Trophoblast cell (in vitro differentiated cells and primary cell): ENCODE results near the gene CASP2. TPM values are rescaled to one million over a fixed set of nuclear protein-coding genes. Genes with fewer than 3 reads are reported as not detected.
A peak's percentile ranks its signal among the peaks of the same experiment; 100 is the strongest.

Source experiments
- DNase-seq, 2 donors: peaks; one replicate each; pipeline ENCODE4 v3.0.0-alpha.2; 2016
- H2AFZ ChIP-seq: 2 replicates; pipeline ENCODE4 v1.6.1; 2013; ENCODE audit warnings: low read length, moderate library complexity, mild to moderate bottlenecking; ENCODE audit not compliant: insufficient read depth, poor library complexity
- H2AK5ac ChIP-seq: 2 replicates; pipeline ENCODE4 v1.6.1; 2013; ENCODE audit warnings: mild to moderate bottlenecking, low read length
- H2BK120ac ChIP-seq: 2 replicates; pipeline ENCODE4 v1.6.1; 2013; ENCODE audit warnings: low read length, mild to moderate bottlenecking, moderate library complexity; ENCODE audit not compliant: insufficient read depth, poor library complexity
- H2BK12ac ChIP-seq: 2 replicates; pipeline ENCODE4 v1.6.1; 2013; ENCODE audit warnings: mild to moderate bottlenecking, low read length, moderate library complexity
- H2BK5ac ChIP-seq: 2 replicates; pipeline ENCODE4 v1.6.1; 2013; ENCODE audit warnings: low read length, low read depth, moderate library complexity, mild to moderate bottlenecking; ENCODE audit not compliant: poor library complexity
- H3K14ac ChIP-seq: 2 replicates; pipeline ENCODE4 v1.6.1; 2013; ENCODE audit warnings: mild to moderate bottlenecking, low read length
- H3K18ac ChIP-seq: 2 replicates; pipeline ENCODE4 v1.6.1; 2013; ENCODE audit warnings: mild to moderate bottlenecking, low read length
- H3K23ac ChIP-seq: 2 replicates; pipeline ENCODE4 v1.6.1; 2013; ENCODE audit warnings: low read length
- H3K27ac ChIP-seq: 2 replicates; pipeline ENCODE4 v1.5.1; 2013; ENCODE audit warnings: low read depth, mild to moderate bottlenecking, inconsistent platforms, low read length, moderate library complexity
- H3K27me3 ChIP-seq: 2 replicates; pipeline ENCODE4 v1.6.1; 2013; ENCODE audit warnings: inconsistent platforms, mild to moderate bottlenecking, low read length, moderate library complexity; ENCODE audit not compliant: insufficient read depth
- H3K36me3 ChIP-seq, 2 experiments: 1 replicate in 1 of 2; 2 replicates in 1 of 2; pipeline ENCODE4 v1.6.1; 2013; ENCODE audit warnings: low read length in 2 of 2, mild to moderate bottlenecking in 2 of 2, moderate library complexity in 1 of 2; ENCODE audit not compliant: insufficient read depth in 2 of 2, control insufficient read depth in 1 of 2
- H3K4ac ChIP-seq: 2 replicates; pipeline ENCODE4 v1.6.1; 2013; ENCODE audit warnings: low read depth, mild to moderate bottlenecking, low read length, moderate library complexity
- H3K4me1 ChIP-seq, 2 experiments: 1 replicate in 1 of 2; 2 replicates in 1 of 2; pipeline ENCODE4 v1.6.1; 2013; ENCODE audit warnings: low read length in 2 of 2, mild to moderate bottlenecking in 2 of 2, moderate library complexity in 1 of 2; ENCODE audit not compliant: insufficient read depth in 2 of 2, control insufficient read depth in 1 of 2
- H3K4me2 ChIP-seq: 2 replicates; pipeline ENCODE4 v1.6.1; 2013; ENCODE audit warnings: inconsistent platforms, mild to moderate bottlenecking, low read length, moderate library complexity
- H3K4me3 ChIP-seq: 2 replicates; pipeline ENCODE4 v1.5.1; 2013; ENCODE audit warnings: mild to moderate bottlenecking, low read depth, low read length, inconsistent platforms
- H3K79me1 ChIP-seq: one replicate; pipeline ENCODE4 v1.6.1; 2013; ENCODE audit warnings: low read length
- H3K79me2 ChIP-seq: 2 replicates; pipeline ENCODE4 v1.6.1; 2013; ENCODE audit warnings: low read length, mild to moderate bottlenecking; ENCODE audit not compliant: control insufficient read depth, insufficient read depth, poor library complexity
- H3K9ac ChIP-seq: 2 replicates; pipeline ENCODE4 v1.6.1; 2013; ENCODE audit warnings: mild to moderate bottlenecking, low read length
- H3K9me3 ChIP-seq: 2 replicates; pipeline ENCODE4 v1.6.1; 2013; ENCODE audit warnings: low read depth, mild to moderate bottlenecking, control low read depth, inconsistent platforms, low read length; ENCODE audit not compliant: insufficient read depth
- H4K12ac ChIP-seq: 2 replicates; pipeline ENCODE4 v1.6.1; 2013; ENCODE audit warnings: low read depth, mild to moderate bottlenecking, low read length, moderate library complexity
- H4K8ac ChIP-seq: 2 replicates; pipeline ENCODE4 v1.6.1; 2013; ENCODE audit warnings: low read depth, mild to moderate bottlenecking, low read length, moderate library complexity
- H4K91ac ChIP-seq: one replicate; pipeline ENCODE4 v1.6.1; 2013; ENCODE audit warnings: low read depth, mild to moderate bottlenecking, low read length, moderate library complexity
- WGBS: extraction: QIAGEN DNeasy Blood & Tissue Kit; methylation state at CpG from one replicate; pipeline ENCODE4 v1.1.7; 2013; ENCODE audit warnings: missing lambda C conversion rate; ENCODE audit not compliant: insufficient read length, insufficient coverage; ENCODE audit errors: extremely low coverage; 5-methylcytosine and 5-hydroxymethylcytosine counted together
- polyA plus RNA-seq: library from polyadenylated mRNA; stranded (reverse); fragments of 200-250 nt; gene quantifications from 2 replicates; pipeline ENCODE4 v1.2.3, GENCODE V29; 2013

CASP2 gene
- polyA plus RNA-seq = 23.1 and 23.8 TPM in 2 replicates

DNA sequence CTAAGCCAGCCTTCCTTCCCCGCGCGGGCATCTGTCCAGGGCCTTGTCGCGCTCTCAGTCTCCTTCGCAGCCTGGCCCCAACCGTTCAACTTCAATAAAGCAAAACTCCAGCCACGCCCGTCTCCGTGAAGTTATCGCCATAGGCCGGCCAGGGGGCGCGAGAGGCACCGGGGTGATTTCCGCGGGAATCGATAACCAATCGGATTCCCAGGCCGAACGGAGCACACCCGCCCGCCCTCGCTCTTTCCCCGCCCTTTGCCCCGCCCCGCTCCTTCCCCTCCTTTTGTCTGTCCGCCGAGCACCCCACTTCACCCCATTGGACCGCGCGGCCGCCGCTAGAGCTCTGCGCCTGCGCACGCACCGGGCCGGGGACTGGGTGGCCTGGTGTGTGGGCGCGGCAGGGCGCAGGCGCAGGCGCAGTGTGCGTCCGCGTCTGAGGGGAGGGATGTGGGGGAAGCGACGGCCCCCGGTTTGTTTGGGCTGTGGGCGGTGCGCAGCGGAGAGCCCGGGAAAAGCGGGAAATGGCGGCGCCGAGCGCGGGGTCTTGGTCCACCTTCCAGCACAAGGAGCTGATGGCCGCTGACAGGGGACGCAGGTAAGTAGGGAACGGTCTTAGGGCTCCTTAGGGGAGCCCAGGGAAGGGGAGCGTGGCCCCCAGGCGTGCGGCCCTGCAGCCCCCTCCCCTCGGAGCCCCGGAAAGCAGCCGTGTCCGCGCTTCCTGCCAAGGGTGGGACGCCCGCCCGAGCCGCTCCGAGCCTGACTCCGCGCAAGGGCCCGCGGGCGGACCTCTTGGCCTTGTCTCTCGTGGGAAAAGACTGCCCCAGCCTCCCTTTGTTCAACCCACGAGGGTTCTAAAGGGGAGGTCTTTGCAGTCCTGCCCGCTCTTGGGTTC lies at the start of gene CASP2:
Gene CASP2, plus strand, starts transcription at position 417 of the 892 bp plus-strand sequence. Its CDS starts 105 bp downstream, at position 522.
- H3K4me3 ChIP-seq = peak within 1 kb of the TSS; percentile 82
- peak within 1 kb of the TSS; percentile 82 for H3K4me2 ChIP-seq
- H3K9me3 ChIP-seq = peaks cover 6% of the 10 kb centered on the region
- peak within 1 kb of the TSS; percentile 66 for H3K18ac ChIP-seq
- H3K9ac ChIP-seq = peak within 1 kb of the TSS; percentile 90
- H2BK5ac ChIP-seq = peak within 1 kb of the TSS; percentile 91
- H3K36me3 ChIP-seq = peaks cover 12 to 13% of the 10 kb centered on the region in 2 experiments
- H3K4ac ChIP-seq = peak within 1 kb of the TSS; percentile 75
- H2AFZ ChIP-seq = peak within 1 kb of the TSS; percentile 89
- peaks cover 15% of the 10 kb centered on the region for H3K79me1 ChIP-seq
- peak; percentile 87 to 89 for DNase-seq
- no CpG with 5 or more reads among the region's 84 CpGs for WGBS
- peaks cover 7% of the 10 kb centered on the region for H3K79me2 ChIP-seq
- peak within 1 kb of the TSS; percentile 87 for H3K14ac ChIP-seq
- H2AK5ac ChIP-seq = peak within 1 kb of the TSS; percentile 50
- peak within 1 kb of the TSS; percentile 9 for H2BK12ac ChIP-seq
- peak within 1 kb of the TSS; percentile 60 for H4K12ac ChIP-seq
- H3K23ac ChIP-seq = no peak within 1 kb of the TSS
- peak within 1 kb of the TSS; percentile 74 for H2BK120ac ChIP-seq
- peaks cover 12 to 14% of the 10 kb centered on the region in 2 experiments for H3K4me1 ChIP-seq
- H4K8ac ChIP-seq = peak within 1 kb of the TSS; percentile 90
- no peaks in the 10 kb centered on the region for H3K27me3 ChIP-seq
- H4K91ac ChIP-seq = peak within 1 kb of the TSS; percentile 89
- H3K27ac ChIP-seq = peak within 1 kb of the TSS; percentile 49

GRCh38 chr7:143239813-143240212 lies 48.3 kb upstream of the CASP2 start:
- Histone ChIP-seq H3K4me2 (no peak overlapping the region), H3K36me3 (no peaks in the 10 kb centered on the region), H3K18ac (no peak overlapping the region), H2AK5ac (no peak overlapping the region), H3K27ac (no peak overlapping the region), H3K4me3 (no peak overlapping the region), H2BK120ac (no peak overlapping the region), H4K12ac (no peak overlapping the region), H3K4me1 (peaks cover 2 to 3% of the 10 kb centered on the region in 2 experiments), H3K9ac (no peak overlapping the region), H3K23ac (no peak overlapping the region), H4K8ac (no peak overlapping the region), H3K27me3 (no peaks in the 10 kb centered on the region), H3K79me1 (peaks cover 3% of the 10 kb centered on the region), H3K9me3 (peaks cover 6% of the 10 kb centered on the region), H3K14ac (no peak overlapping the region), H2AFZ (no peak overlapping the region), H2BK5ac (no peak overlapping the region), H2BK12ac (no peak overlapping the region), H3K79me2 (no peaks in the 10 kb centered on the region), H4K91ac (no peak overlapping the region), H3K4ac (no peak overlapping the region)
- peak; percentile 19 to 90 for DNase-seq

GRCh38 chr7:143240291-143241168 lies 47.6 kb upstream of the CASP2 start:
- no peak overlapping the region for H4K12ac ChIP-seq
- H2BK12ac ChIP-seq = no peak overlapping the region
- no peak overlapping the region for H3K23ac ChIP-seq
- no peaks in the 10 kb centered on the region for H3K79me2 ChIP-seq
- DNase-seq = peak; percentile 87 to 97
- no peak overlapping the region for H2BK120ac ChIP-seq
- H3K79me1 ChIP-seq = peaks cover 4% of the 10 kb centered on the region
- H3K27ac ChIP-seq = peak overlapping the region; percentile 17
- no peak overlapping the region for H2BK5ac ChIP-seq
- H2AK5ac ChIP-seq = no peak overlapping the region
- no peaks in the 10 kb centered on the region for H3K27me3 ChIP-seq
- no peak overlapping the region for H2AFZ ChIP-seq
- no peak overlapping the region for H3K4ac ChIP-seq
- peaks cover 6% of the 10 kb centered on the region for H3K9me3 ChIP-seq
- H3K4me1 ChIP-seq = peaks cover 2 to 3% of the 10 kb centered on the region in 2 experiments
- no peak overlapping the region for H3K14ac ChIP-seq
- no peak overlapping the region for H3K9ac ChIP-seq
- peak overlapping the region; percentile 29 for H3K4me2 ChIP-seq
- H3K4me3 ChIP-seq = no peak overlapping the region
- H3K36me3 ChIP-seq = no peaks in the 10 kb centered on the region
- no peak overlapping the region for H4K91ac ChIP-seq
- H3K18ac ChIP-seq = no peak overlapping the region
- no CpG with 5 or more reads among the region's 9 CpGs for WGBS
- no peak overlapping the region for H4K8ac ChIP-seq

- H3K4me1 ChIP-seq = peaks cover 2 to 3% of the 10 kb centered on the region in 2 experiments
- H4K8ac ChIP-seq = no peak overlapping the region
- H3K4ac ChIP-seq = no peak overlapping the region
- H2AK5ac ChIP-seq = peak overlapping the region; percentile 29
- H2BK120ac ChIP-seq = no peak overlapping the region
- H3K27ac ChIP-seq = no peak overlapping the region
- no peak overlapping the region for H3K4me2 ChIP-seq
- WGBS = no CpG with 5 or more reads among the region's 11 CpGs
- H2BK12ac ChIP-seq = peak overlapping the region; percentile 50
- peak overlapping the region; percentile 18 for H4K91ac ChIP-seq
- H2AFZ ChIP-seq = no peak overlapping the region
- DNase-seq = no peak
- H3K9ac ChIP-seq = no peak overlapping the region
- no peak overlapping the region for H4K12ac ChIP-seq
- peaks cover 5% of the 10 kb centered on the region for H3K79me1 ChIP-seq
- no peak overlapping the region for H2BK5ac ChIP-seq
- peaks cover 6% of the 10 kb centered on the region for H3K9me3 ChIP-seq
- no peak overlapping the region for H3K14ac ChIP-seq
- H3K18ac ChIP-seq = no peak overlapping the region
- H3K4me3 ChIP-seq = no peak overlapping the region
- no peaks in the 10 kb centered on the region for H3K27me3 ChIP-seq
- no peaks in the 10 kb centered on the region for H3K36me3 ChIP-seq
- H3K79me2 ChIP-seq = no peaks in the 10 kb centered on the region
- no peak overlapping the region for H3K23ac ChIP-seq
Observed at GRCh38 chr7:143242306-143242705, 45.8 kb upstream of the CASP2 start.
